K562 (cell line): ENCODE results near the gene ARHGAP30. TPM values are rescaled to one million over a fixed set of nuclear protein-coding genes. Genes with fewer than 3 reads are reported as not detected.
A peak's percentile ranks its signal among the peaks of the same experiment; 100 is the strongest.

ENCODE experiments used
- CREBBP ChIP-seq: IDR thresholded peaks from one replicate; pipeline ENCODE4 v1.6.1; 2012; ENCODE audit warnings: low read depth, mild to moderate bottlenecking, control low read depth, inconsistent platforms, low read length
- HMG20B ChIP-seq: fragments of 250-450 bp; sonication (Bioruptor Pico); IDR thresholded peaks from 2 replicates; pipeline ENCODE4 v1.5.0; 2021; ENCODE audit warnings: mild to moderate bottlenecking
- HNRNPUL1 ChIP-seq: fragments of 200-400 bp; formaldehyde crosslinking; IDR thresholded peaks from 2 replicates; pipeline ENCODE4 v1.6.1; 2017; ENCODE audit warnings: low read length
- KLF1 ChIP-seq: fragments of 450-650 bp; IDR thresholded peaks from 2 replicates; pipeline ENCODE4 v1.6.1; 2016; ENCODE audit warnings: missing genetic modification characterization, missing compliant biosample characterization
- MAFF ChIP-seq: IDR thresholded peaks from 2 replicates; pipeline ENCODE4 v1.6.1; 2012; ENCODE audit warnings: low read length, improper control_type of control experiment
- POLR2AphosphoS5 ChIP-seq: IDR thresholded peaks from 2 replicates; pipeline ENCODE4 v1.6.1; 2011; ENCODE audit warnings: mild to moderate bottlenecking, low read depth, low read length, moderate library complexity; ENCODE audit not compliant: control insufficient read depth, insufficient read depth
- PTBP1 ChIP-seq: fragments of 200-400 bp; formaldehyde crosslinking; IDR thresholded peaks from 2 replicates; pipeline ENCODE4 v1.6.1; 2017; ENCODE audit warnings: low read depth, low read length
- RCOR1 ChIP-seq, 2 experiments: IDR thresholded peaks; 2 replicates each; pipeline ENCODE4 v1.6.1; 2012; ENCODE audit warnings: low read depth in 2 of 2, low read length in 2 of 2, borderline replicate concordance in 1 of 2, improper control_type of control experiment in 1 of 2
- SAFB ChIP-seq: fragments of 200-400 bp; formaldehyde crosslinking; IDR thresholded peaks from 2 replicates; pipeline ENCODE4 v1.6.1; 2017; ENCODE audit warnings: low read depth, low read length, borderline replicate concordance
- SMAD4 ChIP-seq: fragments of 250-450 bp; sonication (Bioruptor Pico); conservative IDR thresholded peaks from 2 replicates; pipeline ENCODE4 v1.8.0; 2021; ENCODE audit warnings: inconsistent platforms, mild to moderate bottlenecking, moderate library complexity
- SMARCB1 ChIP-seq: IDR thresholded peaks from 2 replicates; pipeline ENCODE4 v1.6.1; 2011; ENCODE audit warnings: improper control_type of control experiment, low read depth; ENCODE audit not compliant: insufficient read length
- STAT6 ChIP-seq: sonication (generic); formaldehyde crosslinking; IDR thresholded peaks from 2 replicates; pipeline ENCODE4 v1.8.1; 2023; ENCODE audit warnings: mild to moderate bottlenecking, missing genetic modification reagents
- TAF15 ChIP-seq: fragments of 200-400 bp; formaldehyde crosslinking; IDR thresholded peaks from 2 replicates; pipeline ENCODE4 v1.6.1; 2017; ENCODE audit warnings: mild to moderate bottlenecking, low read depth, low read length, moderate library complexity
- TSC22D4 ChIP-seq: fragments of 450-650 bp; IDR thresholded peaks from 2 replicates; pipeline ENCODE4 v1.6.1; 2016; ENCODE audit warnings: missing genetic modification characterization, missing biosample characterization, control low read depth
- ZBTB33 ChIP-seq: sonication (generic); formaldehyde crosslinking; IDR thresholded peaks from 2 replicates; pipeline ENCODE4 v1.8.1; 2023; ENCODE audit warnings: mild to moderate bottlenecking, missing genetic modification reagents
- ZFP1 ChIP-seq: fragments of 450-650 bp; formaldehyde crosslinking; IDR thresholded peaks from 2 replicates; pipeline ENCODE4 v1.4.0; 2020; ENCODE audit warnings: mild to moderate bottlenecking, mixed read lengths
- ZNF217 ChIP-seq: sonication (generic); formaldehyde crosslinking; IDR thresholded peaks from 2 replicates; pipeline ENCODE4 v1.8.0; 2022; ENCODE audit warnings: mild to moderate bottlenecking, missing genetic modification reagents
- polyA plus RNA-seq, 8 experiments: library from polyadenylated mRNA; depleted of rRNA in 4 of 8; stranded (reverse) in 5 of 8; unstranded in 3 of 8; fragments of >200 nt; fragmentation: Nextera tagmentation in 2 of 8; fragmentation: Illumina TruSeq in 1 of 8; extraction: Ambion mirVana in 2 of 8; extraction: Trizol in 1 of 8; gene quantifications; 2 replicates each; pipeline versions ENCODE4 v1.2.1 to v1.2.3, GENCODE V29; 2011 to 2014; ENCODE audit warnings: inconsistent platforms in 1 of 8, missing spikeins in 1 of 8
- total RNA-seq, 7 experiments: library from RNA; depleted of rRNA in 6 of 7; stranded (reverse); fragments of >200 nt in 6 of 7; fragmentation: Illumina TruSeq in 2 of 7; extraction: Trizol in 2 of 7; gene quantifications; 2 replicates each; pipeline versions ENCODE4 v1.2.1 to v1.2.3, GENCODE V29; 2011 to 2021; ENCODE audit warnings: low replicate concordance in 1 of 7
- TF ChIP-seq, protein P1 (sequence below): IDR thresholded peaks from 2 replicates; pipeline ENCODE4 v1.6.1; 2012; ENCODE audit warnings: low read depth, low read length, improper control_type of control experiment, borderline replicate concordance
- TF ChIP-seq, protein P2 (sequence below): fragments of 250-450 bp; sonication (Bioruptor Pico); IDR thresholded peaks from 2 replicates; pipeline ENCODE4 v1.4.0; 2020; ENCODE audit warnings: mild to moderate bottlenecking, moderate library complexity

Gene ARHGAP30
- total and polyA plus RNA-seq, 9 of the 15 experiments (the other 6 are each of a cell fraction or from before 2014, with no cell fraction given): 0.01 to 0.73 (median 0.12) TPM

GRCh38 chr1:161117759-161118581 is 48.3 kb upstream of the ARHGAP30 start, which contains the start of the genes NIT1 and PFDN2 (continued):
- TF ChIP-seq CREBBP (no peak), ZNF217 (CRISPR knock-in tag) (no peak), HNRNPUL1 (no peak), KLF1 (tag) (no peak), ZBTB33 (CRISPR knock-in tag) (peak; percentile 0; the same call in 1 of the 2 replicates), RCOR1 (IDR thresholded peaks at IDR 0.05; ENCODE audit: borderline replicate concordance in 1 of 2, low read depth in 2 of 2, low read length in 2 of 2) (peak in 1 of 2 experiments; percentile 7; a peak in 1 of 4 replicates), POLR2AphosphoS5 (peak; percentile 78), STAT6 (CRISPR knock-in tag) (no peak), PTBP1 (no peak), HMG20B (CRISPR knock-in tag) (no peak), TAF15 (no peak), TSC22D4 (tag) (no peak), ZFP1 (no peak), SMAD4 (CRISPR knock-in tag) (peak; percentile 42), SAFB (no peak), SMARCB1 (no peak), MAFF (no peak)
- TF ChIP-seq, protein P1, sequence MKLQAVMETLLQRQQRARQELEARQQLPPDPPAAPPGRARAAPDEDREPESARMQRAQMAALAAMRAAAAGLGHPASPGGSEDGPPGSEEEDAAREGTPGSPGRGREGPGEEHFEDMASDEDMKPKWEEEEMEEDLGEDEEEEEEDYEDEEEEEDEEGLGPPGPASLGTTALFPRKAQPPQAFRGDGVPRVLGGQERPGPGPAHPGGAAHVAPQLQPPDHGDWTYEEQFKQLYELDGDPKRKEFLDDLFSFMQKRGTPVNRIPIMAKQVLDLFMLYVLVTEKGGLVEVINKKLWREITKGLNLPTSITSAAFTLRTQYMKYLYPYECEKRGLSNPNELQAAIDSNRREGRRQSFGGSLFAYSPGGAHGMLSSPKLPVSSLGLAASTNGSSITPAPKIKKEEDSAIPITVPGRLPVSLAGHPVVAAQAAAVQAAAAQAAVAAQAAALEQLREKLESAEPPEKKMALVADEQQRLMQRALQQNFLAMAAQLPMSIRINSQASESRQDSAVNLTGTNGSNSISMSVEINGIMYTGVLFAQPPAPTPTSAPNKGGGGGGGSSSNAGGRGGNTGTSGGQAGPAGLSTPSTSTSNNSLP: no peak
- TF ChIP-seq, protein P2, sequence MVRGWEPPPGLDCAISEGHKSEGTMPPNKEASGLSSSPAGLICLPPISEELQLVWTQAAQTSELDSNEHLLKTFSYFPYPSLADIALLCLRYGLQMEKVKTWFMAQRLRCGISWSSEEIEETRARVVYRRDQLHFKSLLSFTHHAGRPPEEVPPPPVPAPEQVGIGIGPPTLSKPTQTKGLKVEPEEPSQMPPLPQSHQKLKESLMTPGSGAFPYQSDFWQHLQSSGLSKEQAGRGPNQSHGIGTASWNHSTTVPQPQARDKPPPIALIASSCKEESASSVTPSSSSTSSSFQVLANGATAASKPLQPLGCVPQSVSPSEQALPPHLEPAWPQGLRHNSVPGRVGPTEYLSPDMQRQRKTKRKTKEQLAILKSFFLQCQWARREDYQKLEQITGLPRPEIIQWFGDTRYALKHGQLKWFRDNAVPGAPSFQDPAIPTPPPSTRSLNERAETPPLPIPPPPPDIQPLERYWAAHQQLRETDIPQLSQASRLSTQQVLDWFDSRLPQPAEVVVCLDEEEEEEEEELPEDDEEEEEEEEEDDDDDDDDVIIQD: no peak
